ENCODE results near the gene CIB1.

GRCh38 chr15:90205886-90206285 lies 27.9 kb downstream of the CIB1 start:
- no peak for TF ChIP-seq TAF1 (IDR thresholded peaks at IDR 0.05; ENCODE audit: low read depth, low read length)
- no peak for TF ChIP-seq POLR2A (IDR thresholded peaks at IDR 0.05; ENCODE audit: low read depth, low read length)
- no peak for TF ChIP-seq POLR2AphosphoS5 (IDR thresholded peaks at IDR 0.05; ENCODE audit: low read depth, low read length)

Data from GM12891 (cell line).